OCI-LY3 (cell line): ENCODE measurements around the gene IFNL4.
A peak's percentile ranks its signal among the peaks of the same experiment; 100 is the strongest.

Experiments used
- H2AFZ ChIP-seq: fragments of 200-600, 300-600 bp; shearing (Covaris generic); 2 replicates; pipeline ENCODE4 v1.6.0; 2014; ENCODE audit warnings: antibody characterized with exemption, low read depth, low read length
- H3K27ac ChIP-seq: fragments of 200-600, 300-600 bp; sonication (generic); 2 replicates; pipeline ENCODE4 v1.5.1; 2014; ENCODE audit warnings: mild to moderate bottlenecking, low read length, moderate library complexity, mixed read lengths
- H3K27me3 ChIP-seq: fragments of 200-600, 300-600 bp; sonication (generic); 2 replicates; pipeline ENCODE4 v1.6.1; 2014; ENCODE audit warnings: low read depth, low read length, mixed read lengths
- H3K36me3 ChIP-seq: fragments of 200-600, 300-600 bp; sonication (generic); replicated peaks from 2 replicates; pipeline ENCODE3; 2014; ENCODE audit warnings: low read depth, low read length, mixed read lengths
- H3K4me1 ChIP-seq: fragments of 300-600, 200-600 bp; sonication (generic); 2 replicates; pipeline ENCODE4 v1.6.1; 2014; ENCODE audit warnings: low read length, mixed read lengths
- H3K4me2 ChIP-seq: fragments of 200-600, 300-600 bp; sonication (generic); 2 replicates; pipeline ENCODE4 v1.6.1; 2014; ENCODE audit warnings: low read length, mixed read lengths
- H3K4me3 ChIP-seq: fragments of 300-600, 200-600 bp; sonication (generic); 2 replicates; pipeline ENCODE4 v1.5.1; 2014; ENCODE audit warnings: antibody characterized with exemption, mild to moderate bottlenecking, low read length, moderate library complexity
- H3K79me2 ChIP-seq: fragments of 300-600, 200-600 bp; shearing (Covaris generic); 2 replicates; pipeline ENCODE4 v1.6.1; 2014; ENCODE audit warnings: mild to moderate bottlenecking, low read length, mixed read lengths
- H3K9ac ChIP-seq: fragments of 300-600, 200-600 bp; shearing (Covaris generic); 2 replicates; pipeline ENCODE4 v1.6.0; 2014; ENCODE audit warnings: mild to moderate bottlenecking, low read length, moderate library complexity
- H3K9me3 ChIP-seq: fragments of 200-600, 300-600 bp; shearing (Covaris generic); 2 replicates; pipeline ENCODE4 v1.6.1; 2014; ENCODE audit warnings: low read length, mixed read lengths; ENCODE audit not compliant: insufficient read depth
- H4K20me1 ChIP-seq: fragments of 200-600, 300-600 bp; sonication (generic); 2 replicates; pipeline ENCODE4 v1.6.1; 2016; ENCODE audit warnings: low read length, mixed read lengths; ENCODE audit not compliant: insufficient read depth
- CTCF ChIP-seq: fragments of 200-600, 300-600 bp; sonication (generic); IDR thresholded peaks from 2 replicates; pipeline ENCODE4 v1.5.1; 2014; ENCODE audit warnings: antibody characterized with exemption, low read length, low read depth
- EZH2phosphoT487 ChIP-seq: fragments of 200-600 bp; shearing (Covaris generic); IDR thresholded peaks from 2 replicates; pipeline ENCODE4 v1.6.1; 2018; ENCODE audit warnings: antibody characterized with exemption, mixed run types, low read depth

Gene IFNL4

GRCh38 chr19:39200803-39201115 lies 47.9 kb downstream of the IFNL4 start:
- no peak overlapping the region for H3K9ac ChIP-seq
- no peaks in the 10 kb centered on the region for H3K9me3 ChIP-seq
- no peak overlapping the region for H3K4me3 ChIP-seq
- H2AFZ ChIP-seq, result no peak overlapping the region
- H3K4me2 ChIP-seq, result no peak overlapping the region
- TF ChIP-seq EZH2phosphoT487 (no peak), CTCF (no peak)
- no peak overlapping the region for H3K27ac ChIP-seq
- no peaks in the 10 kb centered on the region for H3K36me3 ChIP-seq
- H3K79me2 ChIP-seq, result no peaks in the 10 kb centered on the region
- H3K27me3 ChIP-seq, result no peaks in the 10 kb centered on the region
- no peaks in the 10 kb centered on the region; the same call in 1 of the 2 replicates for H3K4me1 ChIP-seq
- no peaks in the 10 kb centered on the region for H4K20me1 ChIP-seq

DNA sequence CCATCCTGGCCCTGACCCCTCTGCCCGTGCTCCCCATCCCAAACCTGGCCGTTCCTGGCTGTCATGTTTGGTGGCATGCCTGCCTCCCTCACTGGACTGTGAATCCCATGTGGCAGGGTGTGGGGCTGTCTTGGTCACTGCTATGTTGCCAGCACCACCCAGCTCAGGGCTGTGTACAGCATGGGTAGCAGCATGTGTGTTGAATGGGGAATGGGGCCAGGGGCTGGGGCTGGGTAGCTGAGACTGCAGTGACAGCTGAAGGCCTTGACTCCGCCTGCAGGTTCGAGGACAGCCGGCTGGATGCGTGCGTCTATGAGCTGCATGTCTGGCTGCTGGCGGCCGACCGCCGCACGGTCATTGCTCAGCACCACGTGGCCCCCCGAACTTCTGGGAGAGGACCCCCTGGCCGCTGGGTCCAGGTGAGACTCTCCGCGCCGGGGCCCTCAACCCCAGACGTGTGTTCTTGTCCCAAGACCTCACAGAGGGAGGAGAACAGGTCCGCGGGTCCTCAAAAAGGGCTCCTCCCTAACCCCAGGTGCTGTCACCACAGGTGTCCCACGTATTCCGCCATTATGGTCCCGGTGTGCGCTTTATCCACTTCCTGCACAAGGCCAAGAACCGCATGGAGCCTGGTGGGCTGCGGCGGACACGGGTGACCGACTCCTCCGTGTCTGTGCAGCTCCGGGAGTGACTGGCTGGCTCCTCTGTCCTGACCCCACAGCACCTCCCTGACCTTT lies 48.4 kb downstream of the IFNL4 start:
- no peak overlapping the region for H3K27ac ChIP-seq
- no peaks in the 10 kb centered on the region for H3K79me2 ChIP-seq
- H3K27me3 ChIP-seq, result peaks cover 2% of the 10 kb centered on the region
- H4K20me1 ChIP-seq, result no peaks in the 10 kb centered on the region
- no peaks in the 10 kb centered on the region for H3K36me3 ChIP-seq
- TF ChIP-seq CTCF, result no peak
- no peak for TF ChIP-seq EZH2phosphoT487
- no peaks in the 10 kb centered on the region for H3K9me3 ChIP-seq
- no peaks in the 10 kb centered on the region; the same call in 1 of the 2 replicates for H3K4me1 ChIP-seq
- H3K4me2 ChIP-seq, result no peak overlapping the region
- H3K9ac ChIP-seq, result no peak overlapping the region
- H2AFZ ChIP-seq, result no peak overlapping the region
- no peak overlapping the region for H3K4me3 ChIP-seq

DNA sequence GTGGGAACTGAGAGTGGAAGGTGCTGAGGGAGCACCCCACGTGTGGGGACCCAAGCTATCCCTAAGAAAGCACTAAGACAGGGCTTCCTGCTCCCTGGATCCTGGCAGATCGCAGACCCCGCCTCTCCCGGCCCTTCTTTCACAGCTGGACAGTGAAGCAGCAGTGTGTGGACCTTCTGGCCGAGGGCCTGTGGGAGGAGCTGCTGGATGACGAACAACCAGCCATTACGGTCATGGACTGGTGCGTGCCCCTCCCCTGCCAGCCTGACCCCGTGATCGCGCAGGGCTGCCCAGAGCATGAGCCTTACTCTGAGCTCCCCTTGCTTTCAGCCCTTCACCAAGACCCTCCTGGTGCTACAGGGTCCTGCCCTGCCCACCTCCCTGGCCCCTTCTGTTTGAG lies 49.6 kb downstream of the IFNL4 start:
- Histone ChIP-seq H3K27me3 (peaks cover 7% of the 10 kb centered on the region), H2AFZ (no peak overlapping the region), H3K79me2 (no peaks in the 10 kb centered on the region), H3K27ac (no peak overlapping the region), H4K20me1 (no peaks in the 10 kb centered on the region), H3K9me3 (no peaks in the 10 kb centered on the region), H3K4me3 (no peak overlapping the region), H3K9ac (no peak overlapping the region), H3K36me3 (no peaks in the 10 kb centered on the region), H3K4me1 (no peaks in the 10 kb centered on the region; the same call in 1 of the 2 replicates), H3K4me2 (no peak overlapping the region)
- TF ChIP-seq EZH2phosphoT487, result no peak
- no peak for TF ChIP-seq CTCF

- no peak for TF ChIP-seq EZH2phosphoT487
- peak; percentile 33 for TF ChIP-seq CTCF
- no peaks in the 10 kb centered on the region for H3K79me2 ChIP-seq
- no peak overlapping the region for H3K4me3 ChIP-seq
- no peaks in the 10 kb centered on the region for H3K9me3 ChIP-seq
- no peaks in the 10 kb centered on the region for H4K20me1 ChIP-seq
- peaks cover 7% of the 10 kb centered on the region for H3K27me3 ChIP-seq
- no peak overlapping the region for H3K27ac ChIP-seq
- no peak overlapping the region for H3K9ac ChIP-seq
- H2AFZ ChIP-seq, result no peak overlapping the region
- H3K36me3 ChIP-seq, result no peaks in the 10 kb centered on the region
- H3K4me1 ChIP-seq, result no peaks in the 10 kb centered on the region; the same call in 1 of the 2 replicates
- no peak overlapping the region for H3K4me2 ChIP-seq
These were observed 50.8 kb downstream of the IFNL4 start for GRCh38 chr19:39197808-39198207.
